Brain pericyte (primary cell): ENCODE results near the gene CDPF1.
"Not testable (repeated sequence)": the region's sequence is repeated elsewhere in the genome, so short reads cannot be mapped to it uniquely, and the experiment has no call there.

Experiments
- DNase-seq: peaks from one replicate; pipeline ENCODE4 v3.0.0-alpha.2; 2012; ENCODE audit warnings: low read depth, low spot score

The CDPF1 gene

GRCh38 chr22:46281866-46282678 is 32.0 kb upstream of the CDPF1 start:
- DNase-seq, result no peak

GRCh38 chr22:46280999-46281623 is 31.0 kb upstream of the CDPF1 start:
- no peak for DNase-seq

DNA sequence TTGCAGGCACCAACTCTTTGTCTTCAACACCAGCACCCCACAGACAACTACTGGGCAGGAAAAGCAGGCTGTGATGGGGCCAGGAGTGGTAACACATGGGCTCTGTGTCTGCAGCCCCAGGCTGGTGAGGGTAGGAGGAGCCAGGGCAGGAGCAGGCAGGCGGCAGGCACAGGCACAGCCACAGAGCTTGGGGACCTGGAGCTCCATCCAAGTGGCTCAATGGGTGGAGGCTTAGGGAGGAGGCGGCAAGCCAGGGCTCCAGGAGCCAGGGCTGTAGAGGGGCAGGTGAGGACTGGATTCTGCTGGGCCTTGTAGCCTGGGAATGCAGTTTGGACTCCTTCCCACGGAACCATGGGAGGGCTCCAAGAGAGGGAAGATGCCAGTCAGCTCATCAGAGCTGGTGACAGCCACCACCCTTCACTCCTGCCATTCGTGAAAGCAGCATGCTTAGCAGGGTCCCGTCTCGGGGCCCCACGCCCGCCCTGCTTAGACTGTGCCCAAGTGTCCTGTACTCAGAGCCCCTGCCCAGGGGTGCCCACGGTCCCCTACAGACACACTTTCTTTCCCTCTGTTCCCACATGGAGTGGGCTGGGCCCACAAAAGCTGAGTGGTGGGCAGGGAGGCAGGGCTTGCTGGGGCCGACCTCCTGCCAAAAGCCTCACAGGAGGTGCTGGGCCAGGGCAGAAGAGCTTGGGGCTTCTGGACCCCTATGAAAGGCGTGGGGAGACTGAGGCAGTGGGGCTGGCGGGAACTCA is 30.1 kb upstream of the CDPF1 start:
- DNase-seq, result no peak

DNA sequence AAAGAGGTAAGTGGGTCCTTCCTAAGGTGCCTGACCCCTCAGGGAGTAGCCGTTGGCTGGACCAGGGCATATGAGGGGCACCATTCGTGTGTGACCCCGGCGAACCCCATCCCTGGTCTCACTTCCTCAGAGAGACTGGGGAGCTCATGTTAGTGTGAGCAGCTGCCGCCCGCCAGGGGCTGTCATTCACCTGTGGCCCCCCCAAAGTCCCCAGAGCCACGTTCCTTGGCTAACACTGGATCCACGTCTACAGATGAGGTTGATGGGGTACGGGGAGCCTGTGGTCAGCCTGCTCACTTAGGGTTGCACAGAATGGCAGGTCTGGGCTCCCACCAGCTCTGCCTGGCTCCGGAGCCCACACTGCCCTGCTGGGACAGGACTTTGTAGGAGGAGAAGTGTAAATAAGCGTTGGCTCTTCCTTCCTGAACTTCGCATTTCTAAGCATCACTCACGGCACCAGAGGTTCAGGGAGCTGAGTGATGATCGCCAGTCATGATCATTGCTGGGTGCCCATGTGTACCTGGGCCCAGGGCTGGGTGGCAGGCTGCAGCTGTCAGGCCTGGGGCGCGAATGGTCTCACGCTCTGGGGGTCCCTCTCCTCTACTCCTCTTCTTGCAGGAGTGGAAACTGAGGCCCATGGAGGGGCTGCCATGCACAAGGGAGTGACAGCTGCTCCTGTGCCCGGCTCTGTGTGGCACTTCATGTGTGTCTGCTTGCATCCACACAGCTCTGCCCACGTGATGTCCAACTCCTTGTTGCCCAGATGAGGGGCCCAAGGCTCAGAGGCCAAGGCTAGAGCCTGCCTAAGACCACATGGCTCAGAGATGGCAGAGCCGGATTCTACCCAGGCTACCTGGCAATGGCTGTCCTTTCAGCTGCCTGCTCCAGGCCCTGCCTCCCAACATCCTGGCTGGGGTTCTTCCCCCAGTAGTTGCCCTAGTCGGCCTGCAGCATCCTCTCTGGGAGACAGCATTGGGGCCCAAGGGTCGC is 28.9 kb upstream of the CDPF1 start:
- DNase-seq, result no peak

DNA sequence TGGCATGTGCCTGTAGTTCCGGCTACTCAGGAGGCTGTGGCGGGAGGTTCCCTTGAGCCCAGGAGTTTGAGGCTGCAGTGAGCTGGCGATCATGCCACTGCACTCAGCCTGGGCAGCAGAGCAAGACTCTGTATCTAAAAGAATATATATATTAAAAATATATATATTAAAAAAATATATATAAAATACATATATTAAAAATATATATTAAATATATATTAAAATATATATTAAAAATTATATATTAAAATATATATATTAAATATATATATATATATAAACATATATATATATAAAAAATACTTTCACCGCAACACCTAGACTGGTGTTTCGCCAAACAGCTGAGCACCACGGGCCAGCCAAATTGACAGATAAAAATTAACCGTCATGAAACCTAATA is 26.5 kb upstream of the CDPF1 start:
- no peak for DNase-seq

- DNase-seq, result no peak
Observed at GRCh38 chr22:46275455-46276122, 25.5 kb upstream of the CDPF1 start.

GRCh38 chr22:46274381-46274780 is 24.3 kb upstream of the CDPF1 start:
- no peak for DNase-seq

GRCh38 chr22:46273432-46274148 is 23.5 kb upstream of the CDPF1 start:
- no peak for DNase-seq

GRCh38 chr22:46272762-46273431 is 22.8 kb upstream of the CDPF1 start:
- no peak for DNase-seq

DNA sequence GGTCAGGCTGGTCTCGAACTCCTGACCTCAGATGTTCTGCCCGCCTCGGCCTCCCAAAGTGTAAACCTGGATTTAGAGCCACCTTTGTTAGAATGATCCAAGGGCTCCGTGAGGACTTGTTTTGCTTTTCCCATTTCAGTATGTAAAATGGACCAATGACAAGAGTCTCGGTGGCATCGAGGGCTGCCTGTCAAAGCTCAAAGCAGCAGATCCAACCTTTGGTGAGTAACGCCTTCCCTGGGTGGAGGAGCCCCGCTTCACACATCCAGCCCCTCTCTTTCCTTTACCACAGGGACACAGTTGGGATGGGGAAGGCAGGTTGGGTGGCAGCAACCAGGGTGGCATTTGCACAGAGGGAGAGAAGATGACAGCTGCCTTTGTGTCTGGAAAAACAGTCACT is 22.1 kb upstream of the CDPF1 start:
- DNase-seq, result no peak

DNA sequence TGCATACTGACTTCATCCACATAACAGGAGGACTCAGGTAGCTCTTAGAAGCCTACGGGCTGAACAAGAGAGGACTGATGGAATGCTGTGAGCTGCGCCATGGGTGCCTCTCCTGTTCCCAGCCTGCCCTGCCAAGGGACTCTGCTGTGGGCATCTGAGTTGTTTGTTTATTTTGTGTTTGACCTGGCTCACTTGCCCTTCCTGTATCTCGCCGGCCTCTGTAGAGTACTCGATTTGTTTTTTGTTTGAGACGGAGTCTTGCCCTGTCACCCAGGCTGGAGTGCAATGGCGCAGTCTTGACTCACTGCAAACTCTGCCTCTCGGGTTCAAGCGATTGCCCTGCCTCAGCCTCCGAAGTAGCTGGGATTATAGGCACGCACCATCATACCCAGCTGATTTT is 19.5 kb upstream of the CDPF1 start:
- no peak for DNase-seq

DNA sequence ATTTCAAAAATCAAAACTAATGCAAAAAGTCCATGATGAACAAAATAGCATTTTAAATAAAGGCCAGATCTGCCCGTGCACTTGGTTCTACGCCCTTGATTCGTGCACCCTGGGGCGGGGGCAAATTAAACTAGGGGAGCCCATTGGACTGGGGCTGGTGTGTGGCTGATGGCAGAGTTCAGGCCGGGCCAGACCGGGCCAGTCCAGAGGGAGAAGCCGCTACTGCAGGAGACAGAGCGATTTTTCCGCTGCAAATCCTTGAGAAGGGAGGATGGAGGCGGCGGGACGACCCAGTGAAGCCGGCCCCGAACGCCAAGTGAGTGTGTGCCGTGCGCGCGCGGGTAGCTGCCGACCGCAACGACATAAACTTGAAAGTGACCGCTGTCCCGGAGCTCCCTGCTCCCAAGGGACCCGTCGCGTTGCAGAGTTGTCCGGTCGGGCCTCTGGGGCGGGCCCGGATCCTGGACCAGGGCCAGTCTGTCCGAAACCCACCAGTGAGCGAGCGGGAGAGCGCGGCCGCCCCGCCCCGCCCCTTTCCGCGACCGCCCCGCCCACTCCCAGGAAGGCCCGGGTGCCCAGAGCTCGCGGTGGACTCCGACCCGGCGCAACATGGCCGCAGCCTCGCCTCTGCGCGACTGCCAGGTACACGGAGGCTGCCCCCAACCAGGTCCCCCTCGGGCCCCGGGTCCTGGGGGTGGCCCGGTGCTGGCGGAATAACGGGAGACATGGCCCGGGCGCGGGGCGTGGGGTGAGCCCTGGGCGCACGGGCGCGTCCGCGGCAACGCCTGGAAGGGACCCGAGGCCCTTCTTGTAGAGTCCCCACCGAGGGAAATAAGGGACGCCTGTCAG is 17.6 kb upstream of the CDPF1 start, which contains the start of gene TTC38:
Gene TTC38 (plus strand): TSS at position 578 of the 849 bp plus-strand sequence. CDS start 32 bp downstream, at position 610.
- peak; percentile 22 for DNase-seq

GRCh38 chr22:46265627-46266026 is 15.5 kb upstream of the CDPF1 start:
- not testable (repeated sequence) for DNase-seq

- not testable (repeated sequence) for DNase-seq
Observed at GRCh38 chr22:46264520-46264919, 14.4 kb upstream of the CDPF1 start.

- no peak for DNase-seq
Observed at GRCh38 chr22:46263216-46263590, 13.1 kb upstream of the CDPF1 start, which contains the start of gene PKDREJ. PKDREJ (minus strand) TSS chr22:46263343; CDS start chr22:46263322, 21 bp downstream.

- DNase-seq, result no peak
Observed at GRCh38 chr22:46262449-46263215, 12.5 kb upstream of the CDPF1 start.

DNA sequence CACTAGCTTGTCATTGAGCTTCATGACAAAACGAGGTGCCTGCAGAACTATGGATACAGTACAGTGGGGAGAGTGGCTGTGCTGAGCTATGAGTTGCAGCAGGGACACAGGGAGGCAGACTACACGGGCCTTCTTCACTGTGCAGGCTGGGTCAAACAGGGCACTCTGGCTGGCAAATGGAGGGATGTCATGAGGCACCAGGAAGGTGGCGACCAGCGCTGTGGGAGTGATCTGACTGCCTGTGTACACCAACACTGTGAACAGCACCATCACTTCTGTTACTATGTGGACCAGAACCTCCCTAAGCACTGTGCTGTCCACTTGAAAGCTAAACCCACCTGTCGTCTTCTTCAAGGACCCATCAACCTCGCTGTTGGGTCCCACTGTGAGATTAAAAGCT is 9.9 kb upstream of the CDPF1 start:
- DNase-seq, result no peak

GRCh38 chr22:46259374-46259773 is 9.3 kb upstream of the CDPF1 start:
- no peak for DNase-seq
